H1 (cell line): ENCODE results near the gene GSDMA. TPM values are rescaled to one million over a fixed set of nuclear protein-coding genes. Genes with fewer than 3 reads are reported as not detected.

ENCODE experiments used
- ASH2L ChIP-seq: fragments of 200-600, 300-600 bp; sonication (generic); IDR thresholded peaks from one replicate; pipeline ENCODE4 v1.7.1; 2017; ENCODE audit warnings: low read length
- CBX8 ChIP-seq: fragments of 300-800, 300-1000 bp; sonication (generic); IDR thresholded peaks from 2 replicates; pipeline ENCODE4 v1.7.1; 2016; ENCODE audit warnings: low read depth, low read length, borderline replicate concordance
- CEBPB ChIP-seq: IDR thresholded peaks from 2 replicates; pipeline ENCODE4 v1.6.1; 2012; ENCODE audit warnings: low read depth, low read length
- POLR2A ChIP-seq, 2 experiments: IDR thresholded peaks; 1 replicate in 1 of 2; 2 replicates in 1 of 2; pipeline ENCODE4 v1.6.1; 2011; ENCODE audit warnings: low read depth in 2 of 2, low read length in 2 of 2, mild to moderate bottlenecking in 2 of 2; ENCODE audit errors: control extremely low read depth in 1 of 2
- SIRT6 ChIP-seq: IDR thresholded peaks from one replicate; pipeline ENCODE4 v1.7.1; 2012; ENCODE audit warnings: low read length, inconsistent platforms
- ZNF274 ChIP-seq: IDR thresholded peaks from 2 replicates; pipeline ENCODE4 v1.7.0; 2012; ENCODE audit warnings: low read length, borderline replicate concordance; ENCODE audit errors: extremely low read depth
- polyA plus RNA-seq, 7 experiments: library from polyadenylated mRNA; depleted of rRNA in 3 of 7; stranded (reverse) in 5 of 7; unstranded in 2 of 7; fragments of >200 nt in 5 of 7; fragments of 200-250 nt in 2 of 7; gene quantifications; 1 replicate in 5 of 7; 2 replicates in 1 of 7; 4 replicates in 1 of 7; pipeline versions ENCODE4 v1.2.1 to v1.2.3, GENCODE V29; 2011 to 2013; ENCODE audit warnings: missing spikeins in 2 of 7, mixed read lengths in 2 of 7
- total RNA-seq: library from RNA; stranded (reverse); fragmentation: NEBNext Ultra II Directional; extraction: Animal tissue kit (Norgen Biotek cat#: 25700); gene quantifications from 2 replicates; pipeline ENCODE4 v1.2.1, GENCODE V29; 2021
- TF ChIP-seq, protein P1 (sequence below): IDR thresholded peaks from 2 replicates; pipeline ENCODE4 v1.6.1; 2011; ENCODE audit warnings: low read length, improper control_type of control experiment

Gene GSDMA
- total and polyA plus RNA-seq, 2 of the 8 experiments (the other 6 are each of a cell fraction or from before 2014, with no cell fraction given), result 0.03 TPM; not detected in 1

DNA sequence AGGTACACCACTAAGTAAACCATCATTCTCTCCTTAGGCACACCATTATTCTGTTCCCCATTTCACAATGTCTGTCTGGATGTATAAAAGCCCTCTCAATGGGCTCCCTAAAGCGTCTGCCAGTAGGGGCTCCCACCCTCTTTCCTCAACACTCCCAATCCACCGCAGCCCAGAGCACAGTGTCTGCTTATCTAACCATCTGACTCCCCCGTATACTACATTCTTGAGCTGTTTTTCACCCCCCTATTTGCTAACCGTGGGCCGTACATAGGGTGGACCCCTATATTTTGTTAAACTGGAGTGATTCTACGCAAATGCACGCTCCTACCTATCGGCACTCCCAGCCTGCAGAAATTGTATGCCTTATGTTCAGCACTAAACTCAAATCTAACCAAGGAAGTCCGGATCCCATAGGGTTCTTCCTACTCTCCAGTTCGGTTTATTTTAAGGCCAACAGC lies 17.1 kb downstream of the GSDMA start (continued):
- TF ChIP-seq SIRT6, result no peak
- peak; percentile 60; the same call in 1 of the 2 replicates for TF ChIP-seq CEBPB
- TF ChIP-seq, protein P1, sequence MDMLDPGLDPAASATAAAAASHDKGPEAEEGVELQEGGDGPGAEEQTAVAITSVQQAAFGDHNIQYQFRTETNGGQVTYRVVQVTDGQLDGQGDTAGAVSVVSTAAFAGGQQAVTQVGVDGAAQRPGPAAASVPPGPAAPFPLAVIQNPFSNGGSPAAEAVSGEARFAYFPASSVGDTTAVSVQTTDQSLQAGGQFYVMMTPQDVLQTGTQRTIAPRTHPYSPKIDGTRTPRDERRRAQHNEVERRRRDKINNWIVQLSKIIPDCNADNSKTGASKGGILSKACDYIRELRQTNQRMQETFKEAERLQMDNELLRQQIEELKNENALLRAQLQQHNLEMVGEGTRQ, result no peak
- TF ChIP-seq ZNF274, result no peak
- no peak for TF ChIP-seq POLR2A (IDR thresholded peaks at IDR 0.05; ENCODE audit: control extremely low read depth in 1 of 2, low read depth in 2 of 2, low read length in 2 of 2)
- no peak for TF ChIP-seq CBX8
- TF ChIP-seq ASH2L, result no peak
- TF ChIP-seq, all 59 proteins: peak for 6
